Activated CD4-positive, alpha-beta T cell treated with anti-CD3 and anti-CD28 coated beads, Interleukin-2, amount 50 U/mL, for 1 hour (primary cell): ENCODE measurements around the gene NR4A3.

Source experiments
- DNase-seq: peaks from one replicate; pipeline ENCODE4 v3.0.0-alpha.2; 2020

The NR4A3 gene

GRCh38 chr9:99816392-99816791, 5.3 kb upstream of the NR4A3 start:
- no peak for DNase-seq

GRCh38 chr9:99818500-99818899, 3.2 kb upstream of the NR4A3 start:
- no peak for DNase-seq

GRCh38 chr9:99819123-99819855, 2.4 kb upstream of the NR4A3 start:
- DNase-seq = peak; percentile 95

GRCh38 chr9:99819856-99820684, 1.6 kb upstream of the NR4A3 start:
- peak; percentile 93 for DNase-seq

- DNase-seq = peak; percentile 57
These were observed 845 bp upstream of the NR4A3 start for GRCh38 chr9:99820685-99821395.

GRCh38 chr9:99822109-99822805, 572 bp downstream of the NR4A3 start:
- DNase-seq = peak; percentile 56

DNA sequence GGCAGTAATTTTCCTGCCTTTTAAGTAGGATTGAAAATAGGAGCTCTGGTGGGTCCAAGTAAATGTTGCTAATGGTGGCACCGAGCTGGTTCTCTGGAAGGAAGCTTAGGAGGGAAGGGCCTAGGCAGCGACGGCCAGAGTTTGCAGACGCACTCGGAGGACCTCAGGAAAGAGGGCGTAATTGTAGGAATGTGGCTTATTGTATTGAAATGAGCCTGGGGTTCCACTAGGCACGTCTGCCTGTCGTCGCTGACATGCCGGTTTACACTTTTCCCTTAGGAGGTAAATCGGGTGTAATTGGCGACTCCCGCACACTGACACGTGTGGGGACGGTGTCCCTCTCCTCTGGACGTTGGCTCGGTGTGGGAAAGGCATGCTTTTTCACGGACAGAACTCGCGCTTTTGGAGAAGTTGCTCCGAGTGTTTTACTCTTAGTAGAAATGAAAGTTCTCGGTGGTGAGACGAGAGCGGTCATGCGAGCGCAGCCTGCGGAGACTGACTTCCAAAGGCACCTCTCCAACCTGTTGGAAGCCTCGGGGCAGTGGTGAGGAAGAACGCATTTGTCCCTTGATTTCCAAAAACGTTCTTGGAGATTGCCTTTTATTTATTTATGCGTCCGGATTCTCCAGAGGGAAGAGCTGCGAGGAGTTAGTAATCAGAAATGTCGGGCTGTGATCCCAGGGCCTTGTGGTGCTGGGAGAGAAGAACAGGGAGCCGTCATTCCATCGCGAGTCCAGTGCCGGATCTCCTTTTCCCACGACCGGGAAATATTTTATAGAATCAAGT, 1.3 kb downstream of the NR4A3 start:
- peak; percentile 23 for DNase-seq

GRCh38 chr9:99823681-99824377, 2.1 kb downstream of the NR4A3 start:
- peak; percentile 58 for DNase-seq

DNA sequence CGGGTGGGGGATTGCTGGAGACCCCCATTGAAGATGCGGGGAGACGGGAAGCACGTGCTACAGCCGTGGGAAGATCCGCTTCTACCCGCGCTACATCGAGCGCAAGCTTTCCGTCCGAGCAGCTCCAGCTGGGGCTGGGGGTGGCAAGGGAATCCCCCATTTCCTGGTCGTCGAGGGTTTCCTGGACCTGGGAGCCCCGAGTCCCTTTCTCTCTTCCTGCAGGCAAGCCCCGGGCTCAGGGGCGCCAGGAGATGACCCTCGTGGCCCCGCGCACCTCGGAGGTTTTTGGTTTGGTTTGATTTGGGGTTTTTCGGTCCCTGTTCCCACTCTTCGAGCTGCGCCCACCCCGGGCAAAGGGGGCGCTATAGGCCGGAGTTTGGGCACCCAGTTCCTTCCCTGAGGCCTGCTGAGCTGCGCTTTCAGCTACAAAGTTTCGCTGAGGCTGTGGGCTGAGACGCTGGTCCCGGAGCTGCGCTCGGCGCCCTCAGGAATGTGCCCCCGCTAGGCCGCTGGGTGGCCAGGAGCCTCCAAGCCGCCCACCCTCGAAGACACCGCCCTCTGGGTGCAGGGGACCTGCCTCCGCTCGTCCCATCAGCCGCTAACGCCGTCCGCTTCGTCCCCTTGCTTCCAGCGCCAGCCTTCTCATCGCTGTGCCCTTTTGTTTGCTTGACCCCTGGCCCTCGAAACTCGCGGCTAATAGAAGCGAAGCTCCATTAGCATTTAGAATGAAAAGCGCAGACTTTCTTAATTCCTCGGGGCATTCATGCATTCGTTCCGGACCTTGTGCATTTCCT, 2.9 kb downstream of the NR4A3 start:
- DNase-seq = peak; percentile 72

GRCh38 chr9:99825172-99826046, 3.7 kb downstream of the NR4A3 start:
- no peak for DNase-seq

GRCh38 chr9:99826579-99826978, 4.9 kb downstream of the NR4A3 start:
- no peak for DNase-seq

GRCh38 chr9:99827244-99827643, 5.6 kb downstream of the NR4A3 start:
- DNase-seq = no peak

DNA sequence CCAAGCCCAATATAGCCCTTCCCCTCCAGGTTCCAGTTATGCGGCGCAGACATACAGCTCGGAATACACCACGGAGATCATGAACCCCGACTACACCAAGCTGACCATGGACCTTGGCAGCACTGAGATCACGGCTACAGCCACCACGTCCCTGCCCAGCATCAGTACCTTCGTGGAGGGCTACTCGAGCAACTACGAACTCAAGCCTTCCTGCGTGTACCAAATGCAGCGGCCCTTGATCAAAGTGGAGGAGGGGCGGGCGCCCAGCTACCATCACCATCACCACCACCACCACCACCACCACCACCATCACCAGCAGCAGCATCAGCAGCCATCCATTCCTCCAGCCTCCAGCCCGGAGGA, 6.3 kb downstream of the NR4A3 start:
- DNase-seq = no peak

DNA sequence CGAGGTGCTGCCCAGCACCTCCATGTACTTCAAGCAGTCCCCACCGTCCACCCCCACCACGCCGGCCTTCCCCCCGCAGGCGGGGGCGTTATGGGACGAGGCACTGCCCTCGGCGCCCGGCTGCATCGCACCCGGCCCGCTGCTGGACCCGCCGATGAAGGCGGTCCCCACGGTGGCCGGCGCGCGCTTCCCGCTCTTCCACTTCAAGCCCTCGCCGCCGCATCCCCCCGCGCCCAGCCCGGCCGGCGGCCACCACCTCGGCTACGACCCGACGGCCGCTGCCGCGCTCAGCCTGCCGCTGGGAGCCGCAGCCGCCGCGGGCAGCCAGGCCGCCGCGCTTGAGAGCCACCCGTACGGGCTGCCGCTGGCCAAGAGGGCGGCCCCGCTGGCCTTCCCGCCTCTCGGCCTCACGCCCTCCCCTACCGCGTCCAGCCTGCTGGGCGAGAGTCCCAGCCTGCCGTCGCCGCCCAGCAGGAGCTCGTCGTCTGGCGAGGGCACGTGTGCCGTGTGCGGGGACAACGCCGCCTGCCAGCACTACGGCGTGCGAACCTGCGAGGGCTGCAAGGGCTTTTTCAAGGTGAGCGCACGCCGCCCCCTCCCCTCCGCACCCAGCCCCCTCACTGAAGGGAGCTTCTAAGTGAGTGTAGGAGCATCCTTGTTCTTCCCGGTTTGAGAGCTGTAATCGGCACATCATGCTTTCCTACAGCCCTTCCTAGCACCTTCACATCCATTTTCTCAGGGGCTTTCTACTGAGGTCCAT, 6.9 kb downstream of the NR4A3 start:
- no peak for DNase-seq

DNA sequence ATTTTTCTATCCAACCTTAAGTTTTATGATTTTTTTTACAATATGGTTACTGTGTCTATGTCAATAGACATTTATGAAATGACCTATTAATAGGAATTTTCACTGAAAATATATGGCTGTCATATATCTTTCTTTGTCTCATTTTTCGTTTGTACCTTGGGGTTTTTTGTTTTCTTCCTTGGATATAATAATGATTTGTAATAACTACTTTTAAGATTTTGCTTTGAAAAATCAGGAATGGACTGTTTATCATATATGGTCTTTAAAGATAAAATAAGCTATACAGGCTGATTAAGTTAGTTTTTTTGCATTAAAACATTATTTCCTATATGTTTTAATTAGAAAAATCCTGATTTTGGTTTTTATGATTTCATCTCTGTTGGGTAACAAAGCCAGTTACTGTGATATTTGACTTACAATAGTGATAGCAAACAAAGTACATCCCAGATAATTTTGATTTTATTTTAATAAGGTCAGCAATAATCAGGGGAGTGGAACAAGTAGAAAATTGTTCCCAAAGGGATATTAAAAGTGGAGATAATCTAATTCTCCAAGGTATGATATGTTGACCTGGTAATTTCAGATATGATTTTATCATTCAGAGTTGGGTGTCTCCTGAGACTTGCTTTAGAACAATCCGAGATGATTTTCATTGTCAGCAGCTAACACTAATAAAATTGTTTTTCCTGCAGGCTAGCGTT, 10.3 kb downstream of the NR4A3 start:
- DNase-seq = no peak

DNA sequence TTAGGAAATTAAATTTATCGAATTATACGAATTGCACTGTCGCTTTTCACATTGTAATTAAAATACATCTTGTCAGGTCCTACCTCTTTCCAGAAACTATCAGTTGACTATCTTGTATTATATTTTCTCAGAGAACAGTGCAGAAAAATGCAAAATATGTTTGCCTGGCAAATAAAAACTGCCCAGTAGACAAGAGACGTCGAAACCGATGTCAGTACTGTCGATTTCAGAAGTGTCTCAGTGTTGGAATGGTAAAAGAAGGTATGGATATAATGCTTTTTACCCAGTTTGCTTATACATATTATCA, 10.8 kb downstream of the NR4A3 start:
- no peak for DNase-seq

DNA sequence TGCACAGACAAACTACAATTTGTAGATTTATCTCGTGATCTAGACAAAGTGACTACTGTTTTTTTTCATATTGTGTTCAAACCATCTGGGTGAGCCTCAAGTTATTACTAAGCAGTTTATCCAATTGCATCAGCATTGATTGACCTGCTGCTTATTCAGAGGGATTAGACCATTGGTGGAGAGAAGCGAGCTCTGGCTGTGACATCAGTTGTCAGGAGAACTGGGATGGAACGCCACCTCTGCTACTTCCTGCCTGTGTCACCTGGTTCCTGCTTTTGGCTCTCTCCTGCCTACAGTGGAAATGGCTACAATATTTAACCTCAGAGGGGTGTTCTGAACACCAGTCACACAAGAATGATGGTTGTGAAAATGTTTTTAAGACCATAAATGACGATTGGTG, 12.1 kb downstream of the NR4A3 start:
- no peak for DNase-seq

DNA sequence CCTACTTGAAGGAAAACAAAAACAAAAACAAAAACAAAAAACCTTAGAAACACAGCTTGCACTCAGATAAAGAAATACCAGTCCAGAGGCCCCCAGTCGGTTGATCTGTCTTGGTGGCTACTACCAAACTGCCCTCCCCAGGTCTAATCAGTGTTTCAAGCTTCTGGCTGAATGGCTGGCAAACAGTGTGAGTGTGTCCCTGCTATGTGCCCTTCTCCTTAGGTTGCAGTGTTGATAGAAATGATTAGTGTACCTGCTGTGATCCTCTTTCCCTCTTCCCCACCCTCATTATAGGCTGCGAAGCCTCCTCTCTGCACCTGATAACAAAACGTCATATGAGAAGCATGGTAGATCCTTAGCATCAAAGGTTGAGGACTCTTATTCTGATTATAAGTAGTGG, 12.8 kb downstream of the NR4A3 start:
- DNase-seq = no peak

GRCh38 chr9:99835142-99835541, 13.5 kb downstream of the NR4A3 start:
- no peak for DNase-seq
